Sciatic nerve (tissue), 2 donors: ENCODE measurements around the gene TMEM269. TPM values are rescaled to one million over a fixed set of nuclear protein-coding genes. Genes with fewer than 3 reads are reported as not detected.
A peak's percentile ranks its signal among the peaks of the same experiment; 100 is the strongest.
"Not testable (repeated sequence)": the region's sequence is repeated elsewhere in the genome, so short reads cannot be mapped to it uniquely, and the experiment has no call there.

Source experiments
- ATAC-seq: fragments of 200-7000 bp; cut with Tn5 transposase; one replicate; pipeline ENCODE4 v1.9.1; 2020; ENCODE audit warnings: mild to moderate bottlenecking, moderate library complexity
- DNase-seq: peaks from one replicate; pipeline ENCODE4 v3.0.0-alpha.2; 2020; ENCODE audit warnings: low spot score
- intact Hi-C: fragments of 100-400 bp; cut with DNase I; formaldehyde crosslinking; loops from one replicate; pipeline ENCODE4 v1.14.2; 2022
- total RNA-seq: library from RNA; stranded (reverse); fragmentation: NEBNext Ultra II Directional; extraction: Animal tissue kit (Norgen Biotek cat#: 25700); gene quantifications from one replicate; pipeline ENCODE4 v1.2.1, GENCODE V29; 2021
- donor health status: DM: no; HTN: no; CAD: no.
- donor health status: DM: no; HTN: no; CAD: no.

Gene TMEM269
- total RNA-seq, 1 donor from 2014 or later: 0.31 TPM

- ATAC-seq (no peak), DNase-seq (no peak)
- intact Hi-C loops: loop anchor here (10.0 kb wide), 2 partner anchors 81 to 161 kb away; no protein-coding TSS in a partner anchor
Measured at GRCh38 chr1:42745851-42746250, 38.9 kb upstream of the TMEM269 start.

GRCh38 chr1:42746436-42747105 lies 38.2 kb upstream of the TMEM269 start:
- DNase-seq (no peak), ATAC-seq (no peak)
- intact Hi-C loops: loop anchor here (10.0 kb wide), 2 partner anchors 82 to 162 kb away; no protein-coding TSS in a partner anchor

GRCh38 chr1:42747125-42747524 lies 37.7 kb upstream of the TMEM269 start:
- ATAC-seq: peak; percentile 70
- DNase-seq: no peak
- intact Hi-C loops: loop anchor here (10.0 kb wide), 2 partner anchors 82 to 162 kb away; no protein-coding TSS in a partner anchor

- intact Hi-C loops: loop anchor here (10.0 kb wide), 2 partner anchors 83 to 163 kb away; no protein-coding TSS in a partner anchor
- peak; percentile 32 for ATAC-seq
- DNase-seq: no peak
Measured at GRCh38 chr1:42748021-42748420, 36.8 kb upstream of the TMEM269 start.

GRCh38 chr1:42748461-42749410 lies 36.1 kb upstream of the TMEM269 start:
- intact Hi-C loops: loop anchor here (10.0 kb wide), 2 partner anchors 84 to 164 kb away; no protein-coding TSS in a partner anchor

GRCh38 chr1:42750041-42750440 lies 34.8 kb upstream of the TMEM269 start:
- DNase-seq (no peak), ATAC-seq (no peak)
- intact Hi-C loops: no loop called here

More at GRCh38 chr1:42748461-42749410, 36.1 kb upstream of the TMEM269 start:
- DNase-seq (no peak), ATAC-seq (peak; percentile 27)

- intact Hi-C loops, DNase-seq: not testable (repeated sequence)
Measured at GRCh38 chr1:42751511-42752070, 33.2 kb upstream of the TMEM269 start.

GRCh38 chr1:42752284-42752683 lies 32.5 kb upstream of the TMEM269 start:
- DNase-seq (no peak), ATAC-seq (no peak)
- intact Hi-C loops: no loop called here

More at GRCh38 chr1:42751511-42752070, 33.2 kb upstream of the TMEM269 start:
- not testable (repeated sequence) for ATAC-seq

GRCh38 chr1:42753070-42753469 lies 31.7 kb upstream of the TMEM269 start:
- intact Hi-C loops: no loop called here
- DNase-seq: no peak

GRCh38 chr1:42756956-42757891 lies 27.6 kb upstream of the TMEM269 start:
- intact Hi-C loops: loop anchor here (5.0 kb wide), 1 partner anchor 75 kb away; the partner anchor contains the start of gene YBX1
- DNase-seq (no peak), ATAC-seq (peak; percentile 61)

More at GRCh38 chr1:42753070-42753469, 31.7 kb upstream of the TMEM269 start:
- ATAC-seq: no peak

GRCh38 chr1:42757892-42758275 lies 26.9 kb upstream of the TMEM269 start:
- intact Hi-C loops: loop anchor here (5.0 kb wide), 1 partner anchor 76 kb away; the partner anchor contains the start of gene YBX1

GRCh38 chr1:42758641-42759040 lies 26.1 kb upstream of the TMEM269 start:
- DNase-seq (no peak), ATAC-seq (no peak)
- intact Hi-C loops: loop anchor here (5.0 kb wide), 1 partner anchor 76 kb away; the partner anchor contains the start of gene YBX1

More at GRCh38 chr1:42757892-42758275, 26.9 kb upstream of the TMEM269 start:
- DNase-seq (no peak), ATAC-seq (no peak)

GRCh38 chr1:42759114-42759513 lies 25.7 kb upstream of the TMEM269 start:
- no peak for ATAC-seq
- intact Hi-C loops: loop anchor here (5.0 kb wide), 1 partner anchor 77 kb away; the partner anchor contains the start of gene YBX1
- no peak for DNase-seq

GRCh38 chr1:42761567-42761966 lies 23.2 kb upstream of the TMEM269 start:
- intact Hi-C loops: no loop called here
- ATAC-seq (no peak), DNase-seq (no peak)

GRCh38 chr1:42762269-42762668 lies 22.5 kb upstream of the TMEM269 start:
- intact Hi-C loops: no loop called here
- ATAC-seq (no peak), DNase-seq (no peak)

- intact Hi-C loops: no loop called here
- no peak for ATAC-seq
- no peak for DNase-seq
Measured at GRCh38 chr1:42765269-42765668, 19.5 kb upstream of the TMEM269 start.

GRCh38 chr1:42765832-42766740 lies 18.7 kb upstream of the TMEM269 start:
- DNase-seq: no peak
- intact Hi-C loops: no loop called here
- peak; percentile 23 for ATAC-seq
